Neural progenitor cell (in vitro differentiated cells): ENCODE data around the gene ARIH1.
"Not testable (repeated sequence)": the region's sequence is repeated elsewhere in the genome, so short reads cannot be mapped to it uniquely, and the experiment has no call there.

Source experiments
- EZH2 ChIP-seq: fragments of 200-600 bp; sonication (generic); IDR thresholded peaks from 2 replicates; pipeline ENCODE4 v1.6.1; 2017; ENCODE audit warnings: antibody characterized with exemption, mild to moderate bottlenecking, moderate library complexity
- EZH2phosphoT487 ChIP-seq: fragments of 200-600 bp; sonication (generic); IDR thresholded peaks from 2 replicates; pipeline ENCODE4 v1.6.1; 2017; ENCODE audit warnings: antibody characterized with exemption
- TF ChIP-seq, protein P1 (sequence below): fragments of 200-600 bp; sonication (generic); IDR thresholded peaks from 2 replicates; pipeline ENCODE4 v1.5.1; 2017; ENCODE audit warnings: antibody characterized with exemption, mild to moderate bottlenecking

DNA sequence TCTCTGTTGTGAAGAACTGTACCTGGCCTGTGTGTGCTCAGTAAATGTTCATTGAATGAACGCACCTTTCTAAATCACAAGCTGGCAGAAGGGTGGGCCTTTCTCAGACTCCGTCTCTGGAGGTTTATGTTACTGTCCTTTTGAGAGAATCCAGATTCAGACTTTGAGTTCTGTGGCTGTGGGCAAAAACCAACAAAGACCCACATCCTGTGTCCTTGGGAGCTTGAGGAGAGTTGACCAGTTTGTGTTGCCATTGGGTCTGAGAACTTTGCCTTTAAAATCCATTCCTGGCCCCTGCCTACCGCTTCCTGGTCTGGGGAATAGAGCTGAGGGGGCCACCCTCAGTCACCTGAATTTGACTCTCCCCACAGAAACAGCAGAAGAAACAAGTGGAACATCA is 134.0 kb downstream of the ARIH1 start:
- TF ChIP-seq, protein P1, sequence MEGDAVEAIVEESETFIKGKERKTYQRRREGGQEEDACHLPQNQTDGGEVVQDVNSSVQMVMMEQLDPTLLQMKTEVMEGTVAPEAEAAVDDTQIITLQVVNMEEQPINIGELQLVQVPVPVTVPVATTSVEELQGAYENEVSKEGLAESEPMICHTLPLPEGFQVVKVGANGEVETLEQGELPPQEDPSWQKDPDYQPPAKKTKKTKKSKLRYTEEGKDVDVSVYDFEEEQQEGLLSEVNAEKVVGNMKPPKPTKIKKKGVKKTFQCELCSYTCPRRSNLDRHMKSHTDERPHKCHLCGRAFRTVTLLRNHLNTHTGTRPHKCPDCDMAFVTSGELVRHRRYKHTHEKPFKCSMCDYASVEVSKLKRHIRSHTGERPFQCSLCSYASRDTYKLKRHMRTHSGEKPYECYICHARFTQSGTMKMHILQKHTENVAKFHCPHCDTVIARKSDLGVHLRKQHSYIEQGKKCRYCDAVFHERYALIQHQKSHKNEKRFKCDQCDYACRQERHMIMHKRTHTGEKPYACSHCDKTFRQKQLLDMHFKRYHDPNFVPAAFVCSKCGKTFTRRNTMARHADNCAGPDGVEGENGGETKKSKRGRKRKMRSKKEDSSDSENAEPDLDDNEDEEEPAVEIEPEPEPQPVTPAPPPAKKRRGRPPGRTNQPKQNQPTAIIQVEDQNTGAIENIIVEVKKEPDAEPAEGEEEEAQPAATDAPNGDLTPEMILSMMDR = not testable (repeated sequence)
- not testable (repeated sequence) for TF ChIP-seq EZH2phosphoT487, EZH2
